ENCODE measurements around the gene PAN3. TPM values are rescaled to one million over a fixed set of nuclear protein-coding genes. Genes with fewer than 3 reads are reported as not detected.
"Not testable (repeated sequence)": the region's sequence is repeated elsewhere in the genome, so short reads cannot be mapped to it uniquely, and the experiment has no call there.

The PAN3 gene
- 10 to 100 TPM; 28.5 to 35.6 TPM for total RNA-seq

GRCh38 chr13:28138012-28138755 lies at the start of gene PAN3:
PAN3 (plus strand) TSS chr13:28138545; CDS start chr13:28138658, 113 bp downstream.
- Mint-ChIP-seq H3K9me3 (no peaks in the 10 kb centered on the region), H3K4me1 (peaks cover 31% of the 10 kb centered on the region), H3K27me3 (no peaks in the 10 kb centered on the region), H3K4me3 (peak within 1 kb of the TSS; percentile 93), H3K36me3 (ENCODE audit: low read depth) (peaks cover 7% of the 10 kb centered on the region), H3K27ac (peak within 1 kb of the TSS; percentile 97)
- ATAC-seq (replicated peaks) = peak; percentile 72

GRCh38 chr13:28089065-28089464 lies 49.3 kb upstream of the PAN3 start:
- H3K4me3 Mint-ChIP-seq = no peak overlapping the region
- H3K27me3 Mint-ChIP-seq = peaks cover 18% of the 10 kb centered on the region
- H3K9me3 Mint-ChIP-seq = no peaks in the 10 kb centered on the region
- no peak overlapping the region for H3K27ac Mint-ChIP-seq
- H3K4me1 Mint-ChIP-seq = no peaks in the 10 kb centered on the region
- no peak for ATAC-seq (replicated peaks)
- no peaks in the 10 kb centered on the region for H3K36me3 Mint-ChIP-seq (ENCODE audit: low read depth)

GRCh38 chr13:28092431-28092830 lies 45.9 kb upstream of the PAN3 start:
- Mint-ChIP-seq H3K9me3 (no peaks in the 10 kb centered on the region), H3K27me3 (peaks cover 28% of the 10 kb centered on the region), H3K36me3 (ENCODE audit: low read depth) (no peaks in the 10 kb centered on the region), H3K4me1 (no peaks in the 10 kb centered on the region), H3K27ac (no peak overlapping the region), H3K4me3 (no peak overlapping the region)
- ATAC-seq (replicated peaks) = no peak

- Mint-ChIP-seq H3K4me1 (no peaks in the 10 kb centered on the region), H3K4me3 (no peak overlapping the region), H3K36me3 (ENCODE audit: low read depth) (no peaks in the 10 kb centered on the region), H3K27me3 (peaks cover 34% of the 10 kb centered on the region), H3K27ac (no peak overlapping the region), H3K9me3 (no peaks in the 10 kb centered on the region)
- no peak for ATAC-seq (replicated peaks)
Observed at GRCh38 chr13:28093881-28094280, 44.5 kb upstream of the PAN3 start.

GRCh38 chr13:28094306-28094705 lies 44.0 kb upstream of the PAN3 start:
- H3K4me1 Mint-ChIP-seq = no peaks in the 10 kb centered on the region
- no peak overlapping the region for H3K4me3 Mint-ChIP-seq
- no peak overlapping the region for H3K27ac Mint-ChIP-seq
- H3K9me3 Mint-ChIP-seq = no peaks in the 10 kb centered on the region
- H3K27me3 Mint-ChIP-seq = peaks cover 35% of the 10 kb centered on the region
- ATAC-seq (replicated peaks) = no peak
- H3K36me3 Mint-ChIP-seq (ENCODE audit: low read depth) = no peaks in the 10 kb centered on the region

GRCh38 chr13:28097503-28097902 lies 40.8 kb upstream of the PAN3 start:
- H3K4me3 Mint-ChIP-seq = no peak overlapping the region
- no peaks in the 10 kb centered on the region for H3K36me3 Mint-ChIP-seq (ENCODE audit: low read depth)
- peaks cover 48% of the 10 kb centered on the region for H3K27me3 Mint-ChIP-seq
- H3K4me1 Mint-ChIP-seq = no peaks in the 10 kb centered on the region
- H3K9me3 Mint-ChIP-seq = no peaks in the 10 kb centered on the region
- H3K27ac Mint-ChIP-seq = no peak overlapping the region
- ATAC-seq (replicated peaks) = no peak

- Mint-ChIP-seq H3K4me3 (peak overlapping the region; percentile 55), H3K36me3 (ENCODE audit: low read depth) (no peaks in the 10 kb centered on the region), H3K27ac (no peak overlapping the region), H3K9me3 (no peaks in the 10 kb centered on the region), H3K27me3 (peaks cover 45% of the 10 kb centered on the region), H3K4me1 (no peaks in the 10 kb centered on the region)
- no peak for ATAC-seq (replicated peaks)
Observed at GRCh38 chr13:28099396-28100149, 38.8 kb upstream of the PAN3 start.

- Mint-ChIP-seq H3K27ac (no peak within 1 kb of the TSS), H3K4me1 (no peaks in the 10 kb centered on the region), H3K9me3 (no peaks in the 10 kb centered on the region), H3K36me3 (ENCODE audit: low read depth) (no peaks in the 10 kb centered on the region), H3K27me3 (peaks cover 48% of the 10 kb centered on the region), H3K4me3 (peak within 1 kb of the TSS; percentile 55)
- peak; percentile 69 for ATAC-seq (replicated peaks)
Observed at GRCh38 chr13:28100150-28101121, 37.9 kb upstream of the PAN3 start, which contains the start of gene FLT3. FLT3 (minus strand) TSS chr13:28100576; CDS start chr13:28100510, 66 bp downstream.

- not testable (repeated sequence) for H3K4me1 Mint-ChIP-seq; H3K9me3 Mint-ChIP-seq; H3K4me3 Mint-ChIP-seq; H3K36me3 Mint-ChIP-seq (ENCODE audit: low read depth); H3K27ac Mint-ChIP-seq; ATAC-seq (replicated peaks)
- peaks cover 43% of the 10 kb centered on the region for H3K27me3 Mint-ChIP-seq
Observed at GRCh38 chr13:28101886-28102285, 36.5 kb upstream of the PAN3 start.

- peaks cover 24% of the 10 kb centered on the region for H3K27me3 Mint-ChIP-seq
- no peaks in the 10 kb centered on the region for H3K4me1 Mint-ChIP-seq
- H3K27ac Mint-ChIP-seq = no peak overlapping the region
- ATAC-seq (replicated peaks) = no peak
- no peak overlapping the region for H3K4me3 Mint-ChIP-seq
- no peaks in the 10 kb centered on the region for H3K9me3 Mint-ChIP-seq
- H3K36me3 Mint-ChIP-seq (ENCODE audit: low read depth) = no peaks in the 10 kb centered on the region
Observed at GRCh38 chr13:28106976-28107375, 31.4 kb upstream of the PAN3 start.

GRCh38 chr13:28110414-28110813 lies 27.9 kb upstream of the PAN3 start:
- Mint-ChIP-seq H3K27ac (no peak overlapping the region), H3K4me1 (no peaks in the 10 kb centered on the region), H3K9me3 (no peaks in the 10 kb centered on the region), H3K4me3 (no peak overlapping the region), H3K36me3 (ENCODE audit: low read depth) (no peaks in the 10 kb centered on the region), H3K27me3 (peaks cover 14% of the 10 kb centered on the region)
- ATAC-seq (replicated peaks) = peak; percentile 21

- Mint-ChIP-seq H3K9me3 (no peaks in the 10 kb centered on the region), H3K36me3 (ENCODE audit: low read depth) (no peaks in the 10 kb centered on the region), H3K27ac (no peak overlapping the region), H3K4me3 (no peak overlapping the region), H3K27me3 (peaks cover 4% of the 10 kb centered on the region), H3K4me1 (peaks cover 4% of the 10 kb centered on the region)
- ATAC-seq (replicated peaks) = no peak
Observed at GRCh38 chr13:28116736-28117135, 21.6 kb upstream of the PAN3 start.

- H3K9me3 Mint-ChIP-seq = no peaks in the 10 kb centered on the region
- no peaks in the 10 kb centered on the region for H3K36me3 Mint-ChIP-seq (ENCODE audit: low read depth)
- ATAC-seq (replicated peaks) = no peak
- H3K27ac Mint-ChIP-seq = no peak overlapping the region
- H3K4me3 Mint-ChIP-seq = no peak overlapping the region
- peaks cover 4% of the 10 kb centered on the region for H3K4me1 Mint-ChIP-seq
- peaks cover 4% of the 10 kb centered on the region for H3K27me3 Mint-ChIP-seq
Observed at GRCh38 chr13:28117689-28118377, 20.5 kb upstream of the PAN3 start.

- no peaks in the 10 kb centered on the region for H3K36me3 Mint-ChIP-seq (ENCODE audit: low read depth)
- peaks cover 4% of the 10 kb centered on the region for H3K4me1 Mint-ChIP-seq
Observed at GRCh38 chr13:28120317-28120716, 18.0 kb upstream of the PAN3 start.

More at GRCh38 chr13:28120317-28120716, 18.0 kb upstream of the PAN3 start:
- ATAC-seq (replicated peaks) = no peak
- H3K27me3 Mint-ChIP-seq = peaks cover 4% of the 10 kb centered on the region
- no peaks in the 10 kb centered on the region for H3K9me3 Mint-ChIP-seq
- no peak overlapping the region for H3K27ac Mint-ChIP-seq
- H3K4me3 Mint-ChIP-seq = no peak overlapping the region

All from activated T-helper 17 cell treated with anti-CD3 and anti-CD28 coated beads, Interleukin-2, amount 50 U/mL, for 72 hours (primary cell).